ENCODE results near the gene IKZF1. TPM values are rescaled to one million over a fixed set of nuclear protein-coding genes. Genes with fewer than 3 reads are reported as not detected.

IKZF1 gene
- polyA plus RNA-seq, 3 donors, result 1.3 to 3.9 (median 3.4) TPM

DNA sequence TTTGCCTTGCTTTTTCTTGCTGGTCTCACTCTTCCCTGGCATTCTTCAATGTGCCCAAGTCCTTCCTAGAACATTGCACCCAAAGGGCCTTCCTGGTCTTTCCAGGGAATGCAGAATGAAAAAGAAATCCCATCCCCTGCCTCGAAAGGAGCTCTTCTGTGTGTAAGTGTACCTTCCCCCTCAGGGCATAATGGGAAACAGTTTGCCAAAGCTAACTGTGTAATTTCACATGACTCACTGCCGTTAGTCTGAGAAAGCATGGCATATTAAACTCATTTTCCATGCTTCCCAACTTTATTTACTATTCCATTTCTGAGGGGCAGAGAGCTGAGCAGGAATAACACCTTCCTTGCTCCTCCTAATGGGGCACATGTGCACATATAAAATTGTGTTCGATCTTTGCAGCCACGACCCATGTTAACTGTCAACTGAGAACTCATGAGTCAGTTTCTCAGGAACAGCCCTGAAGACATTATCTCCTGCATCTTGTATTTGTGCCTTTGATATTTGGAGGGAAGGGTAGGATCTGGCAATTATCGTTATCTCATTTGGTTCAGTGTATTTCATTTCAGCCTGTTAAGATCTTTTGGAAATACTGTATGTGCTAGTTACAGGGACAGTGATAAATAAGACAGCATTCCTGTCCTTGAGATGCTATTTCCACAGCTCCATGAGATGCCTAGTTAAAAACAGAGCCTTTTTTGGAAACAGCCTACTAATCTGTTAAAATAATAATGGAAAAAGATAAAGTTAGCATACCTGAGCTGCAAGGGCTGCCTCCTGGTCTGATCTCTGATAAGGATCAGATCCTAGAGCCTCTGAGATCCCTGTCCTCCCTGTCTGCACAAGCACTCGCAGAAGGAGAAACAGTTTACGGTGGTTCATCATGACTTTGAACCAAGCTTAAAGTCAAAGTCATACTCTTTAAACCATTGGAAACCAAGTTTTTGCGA is 42.3 kb downstream of the IKZF1 start:
- WGBS, 3 donors, result 69 to 77% (median 73%) methylated on average over 8 of the region's 8 CpGs
- no peak overlapping the region for H3K27ac ChIP-seq (ENCODE audit: low read depth, low read length)

- no peak overlapping the region for H3K27ac ChIP-seq (ENCODE audit: low read depth, low read length)
- 81 to 91% (median 84%) methylated on average over 10 of the region's 10 CpGs for WGBS, 3 donors
Observed at GRCh38 chr7:50347693-50348092, 43.2 kb downstream of the IKZF1 start.

GRCh38 chr7:50348469-50349162 is 44.1 kb downstream of the IKZF1 start:
- no peak overlapping the region for H3K27ac ChIP-seq (ENCODE audit: low read depth, low read length)
- WGBS, 3 donors, result 80 to 92% (median 90%) methylated on average over 8 of the region's 8 CpGs

- WGBS, 3 donors, result 85 to 94% (median 92%) methylated on average over 6 of the region's 6 CpGs
Observed at GRCh38 chr7:50349399-50349798, 44.9 kb downstream of the IKZF1 start.

DNA sequence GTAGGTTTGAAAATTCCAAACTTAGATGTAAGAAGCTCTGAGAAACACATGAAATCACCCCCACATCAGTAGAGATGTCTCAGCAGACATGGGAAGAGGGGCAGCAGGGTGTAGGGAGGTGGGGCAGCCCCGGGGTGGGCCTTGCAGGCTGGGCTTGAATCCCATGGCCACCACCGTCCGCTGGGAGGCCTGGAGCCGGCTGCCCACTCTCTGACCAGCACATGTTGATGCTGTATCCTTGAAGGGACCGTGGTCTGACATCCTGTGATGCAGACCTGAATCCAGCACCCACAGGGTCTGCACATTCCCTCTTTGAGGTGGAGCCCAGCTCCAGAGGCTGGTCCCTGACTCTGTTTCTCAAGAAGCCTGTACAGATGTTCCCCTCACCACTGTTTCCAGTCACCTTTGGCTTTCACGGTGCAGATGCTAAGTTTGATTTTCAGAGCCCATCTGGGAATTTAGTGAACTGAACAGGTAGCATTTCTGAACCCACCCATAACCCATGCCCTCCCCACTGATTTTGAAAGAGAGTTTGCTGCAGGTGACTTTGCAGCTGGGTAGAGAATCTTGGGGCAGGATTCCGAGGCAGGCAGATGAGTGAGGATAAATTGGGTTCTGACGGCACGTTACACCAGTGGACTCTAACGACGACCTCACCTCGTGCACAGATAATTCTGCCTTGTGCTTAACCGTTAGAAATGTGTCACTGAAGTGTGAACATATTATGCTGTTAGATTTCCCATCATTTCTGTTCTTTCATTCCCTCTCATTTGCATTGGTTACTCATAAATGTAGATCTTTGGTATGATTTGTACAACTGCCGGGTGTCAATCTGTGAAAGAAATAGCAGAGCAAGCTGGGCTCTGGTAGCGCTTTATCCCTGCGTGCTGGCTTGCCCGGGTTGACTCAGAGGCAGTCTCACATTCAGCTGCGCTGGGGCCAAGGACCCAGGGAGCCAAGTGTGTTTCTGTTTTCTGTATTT is 45.7 kb downstream of the IKZF1 start:
- no peak overlapping the region for H3K27ac ChIP-seq (ENCODE audit: low read depth, low read length)

More at GRCh38 chr7:50349399-50349798, 44.9 kb downstream of the IKZF1 start:
- no peak overlapping the region for H3K27ac ChIP-seq (ENCODE audit: low read depth, low read length)

GRCh38 chr7:50351267-50351666 is 46.8 kb downstream of the IKZF1 start:
- H3K27ac ChIP-seq (ENCODE audit: low read depth, low read length), result no peak overlapping the region
- WGBS, 3 donors, result 50 to 73% (median 53%) methylated on average over 2 of the region's 2 CpGs

More for the DNA sequence above, 45.7 kb downstream of the IKZF1 start:
- 75 to 79% (median 77%) methylated on average over 18 of the region's 18 CpGs for WGBS, 3 donors

DNA sequence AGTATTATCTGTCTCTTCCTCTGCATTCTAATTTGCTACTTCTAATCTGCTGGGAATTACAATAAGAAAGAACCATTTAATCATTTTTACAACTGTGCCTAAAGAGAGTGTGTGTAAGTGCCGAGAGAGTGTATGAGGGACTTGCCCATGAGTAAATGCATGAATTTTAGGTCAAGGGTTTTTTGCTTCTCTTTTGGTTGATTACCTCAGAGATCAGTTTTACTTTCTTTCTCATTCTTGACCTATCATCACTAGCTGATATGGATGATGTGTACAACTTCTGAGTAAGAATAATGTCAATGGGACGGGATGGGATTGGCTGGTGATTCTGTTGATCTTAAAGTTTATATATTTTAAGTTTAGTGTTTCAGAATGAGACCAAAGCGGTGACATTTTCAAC is 47.8 kb downstream of the IKZF1 start:
- WGBS, 3 donors, result 75 to 77% (median 77%) methylated on average over 3 of the region's 3 CpGs
- no peak overlapping the region for H3K27ac ChIP-seq (ENCODE audit: low read depth, low read length)

- 84 to 97% (median 92%) methylated on average over 1 of the region's 1 CpG for WGBS, 3 donors
Observed at GRCh38 chr7:50352751-50353150, 48.2 kb downstream of the IKZF1 start.

DNA sequence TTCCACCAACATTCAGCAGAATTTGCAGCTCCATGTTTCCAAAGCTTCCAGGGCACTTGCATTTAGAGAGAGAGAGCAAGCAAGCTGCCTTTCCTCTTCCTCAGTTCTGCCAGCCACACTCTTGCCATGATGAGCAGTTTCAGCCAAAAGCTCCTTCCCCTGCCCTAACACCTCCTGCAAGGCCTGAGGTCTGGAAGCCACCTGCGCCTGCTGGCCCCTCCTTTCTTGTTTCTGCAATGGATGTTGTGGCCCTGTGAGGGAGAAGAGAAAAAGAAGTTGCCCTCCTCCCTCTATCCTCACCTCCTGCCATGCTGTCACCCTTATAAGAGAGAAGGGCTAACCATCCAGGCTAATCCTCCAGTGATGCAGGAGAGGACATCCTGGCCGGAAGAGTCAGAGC is 48.7 kb downstream of the IKZF1 start:
- H3K27ac ChIP-seq (ENCODE audit: low read depth, low read length), result no peak overlapping the region
- WGBS, 3 donors, result 68 to 83% (median 79%) methylated on average over 2 of the region's 2 CpGs

More at GRCh38 chr7:50352751-50353150, 48.2 kb downstream of the IKZF1 start:
- no peak overlapping the region for H3K27ac ChIP-seq (ENCODE audit: low read depth, low read length)

DNA sequence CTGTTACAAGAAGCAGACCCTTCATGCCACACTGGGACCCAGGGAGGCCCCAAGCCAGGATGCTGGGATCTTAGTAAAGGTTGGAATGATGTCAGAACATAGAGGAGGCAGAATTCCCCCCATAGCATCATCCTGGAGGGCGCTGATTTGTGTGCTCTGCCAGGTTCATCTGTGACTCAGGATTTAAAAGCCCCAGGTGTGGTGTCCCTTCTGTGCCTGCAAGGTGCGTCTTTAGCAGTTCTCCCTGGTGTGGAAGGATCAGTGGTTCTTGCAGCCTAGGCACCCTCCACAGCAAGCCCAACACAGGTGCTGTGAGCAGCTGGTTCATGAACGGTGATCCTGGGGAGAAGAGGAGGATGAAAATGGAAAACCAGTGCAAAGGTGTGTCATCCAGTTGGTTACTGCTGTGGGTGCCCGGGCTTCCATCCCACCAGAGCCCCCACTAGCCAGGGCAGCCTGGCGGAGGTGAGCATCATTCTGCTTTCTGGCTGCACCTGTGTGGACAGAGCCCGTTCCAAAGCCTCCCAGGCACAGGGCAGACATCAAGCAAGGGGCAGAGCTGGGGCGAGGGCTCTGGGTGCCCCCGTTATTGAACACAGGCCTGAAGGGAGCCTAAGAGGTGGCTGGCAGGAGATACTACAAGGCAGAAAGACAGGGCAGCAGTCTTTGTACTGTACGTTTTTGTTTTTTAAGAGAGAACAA is 49.5 kb downstream of the IKZF1 start:
- H3K27ac ChIP-seq (ENCODE audit: low read depth, low read length), result no peak overlapping the region
- WGBS, 3 donors, result 70 to 89% (median 88%) methylated on average over 9 of the region's 9 CpGs

- WGBS, 3 donors, result 26 to 44% (median 35%) methylated on average over 9 of the region's 9 CpGs
- no peak overlapping the region for H3K27ac ChIP-seq (ENCODE audit: low read depth, low read length)
Observed at GRCh38 chr7:50355817-50356178, 51.3 kb downstream of the IKZF1 start.

DNA sequence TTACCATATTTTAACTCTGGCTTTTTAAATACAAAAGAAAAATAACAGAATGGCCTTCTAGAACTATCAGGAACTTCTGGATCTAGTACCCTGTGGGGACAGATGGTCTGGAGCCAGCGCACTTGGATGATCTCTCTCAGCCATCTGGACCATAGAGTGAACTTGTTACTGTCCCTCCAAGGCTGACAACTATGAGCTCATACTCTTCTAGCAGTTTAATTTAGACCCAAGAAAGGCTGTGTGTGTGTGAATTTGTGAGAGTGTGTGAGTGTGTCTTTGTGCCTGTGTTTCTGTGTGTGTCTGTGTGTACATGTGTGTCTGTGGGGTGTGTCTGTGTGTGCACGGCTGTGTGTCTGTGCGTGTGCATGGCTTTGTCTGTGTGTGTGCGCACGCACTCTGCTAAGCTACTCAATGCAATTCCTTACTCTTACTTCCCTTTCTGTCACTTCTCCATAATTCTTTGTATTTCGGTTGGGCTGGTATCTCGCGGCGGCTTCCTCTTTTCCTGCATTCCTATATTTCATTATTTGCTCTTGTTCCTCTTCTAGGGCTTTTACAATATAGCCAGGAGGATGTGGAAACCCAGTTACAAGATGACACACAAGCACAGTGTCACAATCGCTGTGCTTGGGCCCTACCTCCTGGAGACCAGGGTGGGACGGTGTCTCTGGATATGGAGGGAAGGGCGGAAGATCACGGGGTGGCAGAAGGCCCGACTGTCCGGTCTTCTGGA is 51.9 kb downstream of the IKZF1 start:
- WGBS, 3 donors, result 49 to 79% (median 68%) methylated on average over 15 of the region's 15 CpGs
- no peak overlapping the region for H3K27ac ChIP-seq (ENCODE audit: low read depth, low read length)

- no peak overlapping the region for H3K27ac ChIP-seq (ENCODE audit: low read depth, low read length)
Observed at GRCh38 chr7:50356945-50357268, 52.4 kb downstream of the IKZF1 start.

DNA sequence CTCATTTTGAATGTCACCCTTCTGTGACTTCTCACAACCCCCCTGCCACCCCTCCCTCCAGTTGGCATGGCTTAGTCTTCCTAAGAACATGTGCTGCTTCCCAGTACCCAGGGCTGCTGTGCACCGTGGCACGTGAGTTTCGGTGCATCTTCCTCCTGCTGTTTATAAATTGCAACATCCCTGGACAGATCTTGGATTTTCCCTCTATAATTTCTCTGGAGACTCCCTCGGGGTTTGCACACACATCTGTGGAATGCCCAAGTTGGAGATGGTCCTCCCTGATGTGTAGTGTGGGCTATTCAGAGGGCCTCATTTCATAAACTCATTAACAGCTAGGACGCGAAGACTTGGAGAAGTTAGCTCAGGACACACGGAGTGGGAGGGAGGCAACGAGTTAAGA is 52.9 kb downstream of the IKZF1 start:
- WGBS, 3 donors, result 60 to 77% (median 67%) methylated on average over 8 of the region's 8 CpGs
- H3K27ac ChIP-seq (ENCODE audit: low read depth, low read length), result no peak overlapping the region

More at GRCh38 chr7:50356945-50357268, 52.4 kb downstream of the IKZF1 start:
- 45 to 78% (median 63%) methylated on average over 7 of the region's 7 CpGs for WGBS, 3 donors

DNA sequence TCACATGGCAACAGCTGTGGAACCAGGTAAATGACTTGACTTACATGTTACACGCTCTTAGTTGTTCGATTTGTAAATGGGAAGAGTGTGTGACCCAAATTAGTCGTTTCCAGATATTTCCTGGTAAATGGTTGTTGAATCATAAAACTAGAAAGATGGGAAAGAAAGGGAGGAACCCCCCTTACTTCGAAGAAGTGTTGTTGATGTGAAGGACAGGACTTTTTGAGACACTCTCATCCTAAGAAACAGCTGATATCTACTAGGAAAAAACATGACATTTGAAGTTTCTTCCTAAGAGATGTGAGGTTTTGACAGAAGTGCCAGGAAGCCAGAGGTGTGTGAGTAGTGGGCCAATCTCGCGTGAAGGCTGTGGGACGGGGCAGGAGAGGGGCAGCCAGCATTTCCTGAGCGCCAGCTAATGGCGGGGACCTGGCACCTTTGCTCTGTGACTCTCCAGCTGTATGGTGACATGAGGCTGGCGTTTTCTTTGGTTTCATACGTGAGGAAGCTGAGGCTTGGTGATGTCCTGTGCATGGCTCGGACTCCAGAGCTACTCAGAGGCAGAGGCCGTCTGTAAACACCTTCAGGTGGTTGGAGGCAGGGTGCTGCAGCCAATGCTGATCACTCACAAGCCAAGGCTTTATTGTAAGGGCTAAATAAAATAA is 53.7 kb downstream of the IKZF1 start:
- WGBS, 3 donors, result 55 to 69% (median 68%) methylated on average over 13 of the region's 13 CpGs
- no peak overlapping the region for H3K27ac ChIP-seq (ENCODE audit: low read depth, low read length)

DNA sequence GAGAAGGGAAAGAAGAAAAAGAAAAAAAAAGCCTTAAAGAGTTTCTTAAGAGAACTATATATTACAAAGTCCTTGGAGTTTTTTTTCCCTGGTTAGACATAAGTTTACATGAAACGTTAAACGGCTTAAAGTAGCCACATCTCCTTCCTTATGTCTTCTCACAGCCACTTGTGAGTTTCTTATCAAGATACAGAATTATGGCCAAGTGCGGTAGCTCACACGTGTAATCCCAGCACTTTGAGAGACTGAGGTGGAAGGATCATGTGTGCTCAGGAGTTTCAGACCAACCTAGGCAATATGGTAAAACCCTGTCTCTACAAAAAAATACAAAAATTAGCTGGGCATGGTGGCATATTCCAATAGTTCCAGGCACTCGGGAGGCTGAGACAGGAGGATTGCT is 54.3 kb downstream of the IKZF1 start:
- H3K27ac ChIP-seq (ENCODE audit: low read depth, low read length), result no peak overlapping the region
- 56 to 69% (median 60%) methylated on average over 5 of the region's 5 CpGs for WGBS, 3 donors
